Tibial nerve (tissue), 4 donors: ENCODE data around the gene ATP5ME. TPM values are rescaled to one million over a fixed set of nuclear protein-coding genes. Genes with fewer than 3 reads are reported as not detected.

Experiments
- DNase-seq, 2 donors: peaks; one replicate each; pipeline ENCODE4 v3.0.0-alpha.2; 2019; ENCODE audit warnings: low spot score in 2 of 2
- H3K27ac ChIP-seq, 4 donors: fragments of 200-600 bp; sonication (generic) in 3 of 4; one replicate each; pipeline ENCODE4 v1.5.1; 2017 to 2019; ENCODE audit warnings: mild to moderate bottlenecking in 1 of 4
- H3K27me3 ChIP-seq, 2 donors: fragments of 200-600 bp; sonication (generic) in 1 of 2; one replicate each; pipeline versions ENCODE4 v1.5.1 to v1.6.0; 2017 to 2019
- H3K36me3 ChIP-seq, 3 donors: fragments of 200-600 bp; sonication (generic); one replicate each; pipeline ENCODE4 v1.5.1; 2018 to 2019
- H3K4me1 ChIP-seq, 4 donors: fragments of 200-600 bp; sonication (generic) in 3 of 4; one replicate each; pipeline ENCODE4 v1.5.1; 2017 to 2019
- H3K4me3 ChIP-seq, 4 donors: fragments of 200-600 bp; sonication (generic) in 3 of 4; one replicate each; pipeline ENCODE4 v1.5.1; 2017 to 2019; ENCODE audit warnings: mild to moderate bottlenecking in 1 of 4, moderate library complexity in 1 of 4
- H3K9me3 ChIP-seq, 4 donors: fragments of 200-600 bp; sonication (generic) in 3 of 4; one replicate each; pipeline ENCODE4 v1.5.1; 2017 to 2019
- EP300 ChIP-seq, 2 donors: sonication (generic); formaldehyde crosslinking; IDR thresholded peaks; one replicate each; pipeline ENCODE4 v1.6.1; 2017; ENCODE audit warnings: antibody characterized with exemption in 2 of 2, mild to moderate bottlenecking in 1 of 2
- POLR2A ChIP-seq, 2 donors: fragments of 450-650 bp; IDR thresholded peaks; one replicate each; pipeline ENCODE4 v1.6.1; 2017; ENCODE audit warnings: antibody characterized with exemption in 2 of 2, mild to moderate bottlenecking in 2 of 2, moderate library complexity in 2 of 2
- WGBS, 2 donors: methylation state at CpG; one replicate each; pipeline ENCODE4 v1.1.5; 2018; 5-methylcytosine and 5-hydroxymethylcytosine counted together
- total RNA-seq, 4 donors: library from RNA; depleted of rRNA; stranded (reverse); fragments of >200 nt; gene quantifications; one replicate each; pipeline ENCODE4 v1.1.0, GENCODE V29; 2016
- TF ChIP-seq, protein P1 (sequence below), 5 experiments: fragments of 200-600 bp in 3 of 5; fragments of 450-650 bp in 2 of 5; sonication (generic) in 3 of 5; IDR thresholded peaks; one replicate each; pipeline ENCODE4 v1.5.1; 2016 to 2019; ENCODE audit warnings: antibody characterized with exemption in 5 of 5, mild to moderate bottlenecking in 3 of 5, moderate library complexity in 2 of 5

The ATP5ME gene
- total RNA-seq, 4 donors from 2014 or later: 50.0 to 219 (median 139) TPM

- Histone ChIP-seq H3K4me3 (no peak overlapping the region), H3K27ac (no peak overlapping the region), H3K9me3 (no peaks in the 10 kb centered on the region), H3K36me3 (peaks cover 6 to 18% (median 6%) of the 10 kb centered on the region in 3 donors), H3K27me3 (peaks cover 0 to 23% of the 10 kb centered on the region in 2 donors), H3K4me1 (peaks cover 0 to 13% (median 0%) of the 10 kb centered on the region in 4 donors)
- WGBS, 2 donors: 77% methylated on average over 6 to 17 of the region's 28 CpGs
- no peak for DNase-seq
- no peak for TF ChIP-seq POLR2A (IDR thresholded peaks at IDR 0.05)
Observed at GRCh38 chr4:666822-667544, 7.1 kb downstream of the ATP5ME start.

- DNase-seq: no peak
- H3K4me1 ChIP-seq: peaks cover 0 to 13% (median 0%) of the 10 kb centered on the region in 4 donors
- whole genome bisulfite sequencing, 2 donors: 67 to 82% methylated on average over 14 to 16 of the region's 22 CpGs
- H3K4me3 ChIP-seq: no peak overlapping the region
- peaks cover 0 to 23% of the 10 kb centered on the region in 2 donors for H3K27me3 ChIP-seq
- H3K36me3 ChIP-seq: peaks cover under 1 to 12% (median 3%) of the 10 kb centered on the region in 3 donors
- TF ChIP-seq POLR2A (IDR thresholded peaks at IDR 0.05): no peak
- TF ChIP-seq EP300 (IDR thresholded peaks at IDR 0.05): no peak
- TF ChIP-seq, protein P1, sequence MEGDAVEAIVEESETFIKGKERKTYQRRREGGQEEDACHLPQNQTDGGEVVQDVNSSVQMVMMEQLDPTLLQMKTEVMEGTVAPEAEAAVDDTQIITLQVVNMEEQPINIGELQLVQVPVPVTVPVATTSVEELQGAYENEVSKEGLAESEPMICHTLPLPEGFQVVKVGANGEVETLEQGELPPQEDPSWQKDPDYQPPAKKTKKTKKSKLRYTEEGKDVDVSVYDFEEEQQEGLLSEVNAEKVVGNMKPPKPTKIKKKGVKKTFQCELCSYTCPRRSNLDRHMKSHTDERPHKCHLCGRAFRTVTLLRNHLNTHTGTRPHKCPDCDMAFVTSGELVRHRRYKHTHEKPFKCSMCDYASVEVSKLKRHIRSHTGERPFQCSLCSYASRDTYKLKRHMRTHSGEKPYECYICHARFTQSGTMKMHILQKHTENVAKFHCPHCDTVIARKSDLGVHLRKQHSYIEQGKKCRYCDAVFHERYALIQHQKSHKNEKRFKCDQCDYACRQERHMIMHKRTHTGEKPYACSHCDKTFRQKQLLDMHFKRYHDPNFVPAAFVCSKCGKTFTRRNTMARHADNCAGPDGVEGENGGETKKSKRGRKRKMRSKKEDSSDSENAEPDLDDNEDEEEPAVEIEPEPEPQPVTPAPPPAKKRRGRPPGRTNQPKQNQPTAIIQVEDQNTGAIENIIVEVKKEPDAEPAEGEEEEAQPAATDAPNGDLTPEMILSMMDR (IDR thresholded peaks at IDR 0.05): no peak
- no peak overlapping the region for H3K27ac ChIP-seq
- no peaks in the 10 kb centered on the region for H3K9me3 ChIP-seq
Observed at GRCh38 chr4:666436-666810, 7.7 kb downstream of the ATP5ME start.

- peaks cover 0 to 23% of the 10 kb centered on the region in 2 donors for H3K27me3 ChIP-seq
- H3K4me3 ChIP-seq: no peak overlapping the region
- peaks cover 0 to 13% (median 0%) of the 10 kb centered on the region in 4 donors for H3K4me1 ChIP-seq
- no peak for DNase-seq
- WGBS, 2 donors: 51 to 78% methylated on average over 10 to 14 of the region's 22 CpGs
- TF ChIP-seq POLR2A (IDR thresholded peaks at IDR 0.05): no peak
- TF ChIP-seq, protein P1 (IDR thresholded peaks at IDR 0.05): no peak
- TF ChIP-seq EP300 (IDR thresholded peaks at IDR 0.05): no peak
- H3K36me3 ChIP-seq: peaks cover 0 to 7% (median 0%) of the 10 kb centered on the region in 3 donors
- H3K9me3 ChIP-seq: no peaks in the 10 kb centered on the region
- no peak overlapping the region for H3K27ac ChIP-seq
Observed at GRCh38 chr4:665751-666435, 8.2 kb downstream of the ATP5ME start.

DNA sequence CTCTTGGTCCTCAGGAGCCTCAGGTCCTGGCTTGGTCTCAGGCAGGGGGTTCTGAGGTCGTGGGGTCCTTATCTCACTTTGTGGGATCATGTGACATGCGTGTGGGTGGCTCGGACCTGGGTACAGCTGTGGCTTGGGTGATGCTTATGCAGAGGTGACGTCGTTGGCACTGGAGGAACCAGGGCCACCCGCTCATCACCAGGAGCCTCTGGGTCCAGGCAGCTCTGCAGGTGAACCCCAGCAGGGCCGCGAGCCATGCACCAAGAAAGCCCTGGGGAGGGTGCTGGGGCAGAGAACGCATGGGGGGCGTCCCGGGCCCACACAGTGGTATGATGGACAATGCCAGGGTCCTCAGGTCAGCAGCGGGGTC lies 8.7 kb downstream of the ATP5ME start:
- 87 to 91% methylated on average over 5 to 12 of the region's 12 CpGs for WGBS, 2 donors
- H3K36me3 ChIP-seq: peaks cover 0 to 1% (median 0%) of the 10 kb centered on the region in 3 donors
- peaks cover 0 to 23% of the 10 kb centered on the region in 2 donors for H3K27me3 ChIP-seq
- no peak for DNase-seq
- no peak overlapping the region for H3K4me3 ChIP-seq
- H3K4me1 ChIP-seq: peaks cover 0 to 13% (median 0%) of the 10 kb centered on the region in 4 donors
- H3K9me3 ChIP-seq: no peaks in the 10 kb centered on the region
- TF ChIP-seq, protein P1 (IDR thresholded peaks at IDR 0.05): no peak
- TF ChIP-seq POLR2A (IDR thresholded peaks at IDR 0.05): no peak
- H3K27ac ChIP-seq: no peak overlapping the region

GRCh38 chr4:664713-665231 lies 9.3 kb downstream of the ATP5ME start:
- Histone ChIP-seq H3K27ac (no peak overlapping the region), H3K9me3 (no peaks in the 10 kb centered on the region), H3K27me3 (peaks cover 0 to 23% of the 10 kb centered on the region in 2 donors), H3K4me3 (no peak overlapping the region), H3K4me1 (peaks cover 0 to 13% (median 0%) of the 10 kb centered on the region in 4 donors), H3K36me3 (no peaks in the 10 kb centered on the region)
- WGBS, 2 donors: 93% methylated on average over 23 to 24 of the region's 24 CpGs
- no peak for DNase-seq
- TF ChIP-seq EP300 (IDR thresholded peaks at IDR 0.05) (no peak), POLR2A (IDR thresholded peaks at IDR 0.05) (no peak)
- TF ChIP-seq, protein P1 (IDR thresholded peaks at IDR 0.05): no peak
